ENCODE measurements around the gene EFCAB6.

DNA sequence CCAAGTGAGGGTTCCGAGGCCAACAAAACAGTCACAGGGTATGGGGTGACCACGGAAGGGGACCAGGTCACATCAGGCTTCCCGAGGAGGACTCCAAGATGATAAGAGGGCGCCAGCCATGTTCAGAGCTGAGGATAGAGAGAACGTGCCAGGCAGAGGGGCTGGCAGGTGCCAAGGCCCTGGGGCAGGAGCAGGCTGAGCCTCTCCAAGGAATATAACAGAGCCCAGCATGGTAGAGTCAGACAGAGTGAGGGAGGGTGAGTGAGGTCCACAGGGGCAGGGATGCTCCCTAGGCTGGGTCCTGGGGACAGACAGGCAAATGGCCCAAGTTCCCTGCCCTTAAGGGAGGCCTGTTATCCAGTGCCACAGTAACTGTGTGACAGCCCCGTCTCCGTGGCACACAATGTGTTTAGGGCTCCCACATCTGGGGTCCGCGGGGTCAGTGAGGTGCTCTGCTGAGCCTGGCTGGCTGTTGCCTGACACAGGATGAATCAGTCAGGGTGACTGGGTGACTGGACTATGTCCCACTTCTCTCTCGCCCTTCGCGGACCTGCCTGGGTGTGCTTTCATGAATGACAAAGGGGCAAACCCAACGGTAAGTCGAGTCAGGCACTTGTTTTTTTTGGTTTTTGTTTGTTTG, 295.0 kb downstream of the EFCAB6 start:
- TF ChIP-seq TAF1 (IDR thresholded peaks at IDR 0.05; ENCODE audit: low read depth, low read length), result no peak
- TF ChIP-seq POLR2A (IDR thresholded peaks at IDR 0.05; ENCODE audit: low read depth, low read length), result no peak
- TF ChIP-seq POLR2AphosphoS5 (IDR thresholded peaks at IDR 0.05; ENCODE audit: low read depth, low read length), result no peak
- no peak for TF ChIP-seq POU2F2 (IDR thresholded peaks at IDR 0.05; ENCODE audit: low read depth, low read length)
- TF ChIP-seq SPI1 (IDR thresholded peaks at IDR 0.05; ENCODE audit: low read depth, low read length), result no peak
- TF ChIP-seq PAX5 (IDR thresholded peaks at IDR 0.05; ENCODE audit: insufficient read depth, low read length, severe bottlenecking), result no peak

Data from GM12891 (cell line).